WTC11 (cell line): Measurements from ENCODE around the gene LAPTM5. TPM values are rescaled to one million over a fixed set of nuclear protein-coding genes. Genes with fewer than 3 reads are reported as not detected.

Source experiments
- ATAC-seq: fragments of 200-7000 bp; cut with Tn5 transposase; 2 replicates; pipeline ENCODE4 v1.10.0; 2021; ENCODE audit warnings: mild to moderate bottlenecking, moderate library complexity
- CTCF ChIA-PET: fragments of 300-600 bp; sonication (Branson Sonifier 250); formaldehyde crosslinking; loops from one replicate; lab custom pipeline; 2021; ENCODE audit warnings: antibody characterized with exemption; lab: Charles Lee
- POLR2A ChIA-PET: fragments of 350-600 bp; sonication (Branson Sonifier 250); formaldehyde crosslinking; loops from one replicate; lab custom pipeline; 2021; ENCODE audit warnings: antibody characterized with exemption; lab: Charles Lee
- DNase-seq: peaks from one replicate; pipeline ENCODE4 v3.0.0; 2021; ENCODE audit warnings: low spot score
- H3K27ac Mint-ChIP-seq: 2 replicates; pipeline ENCODE4 v1.8.0; 2021; ENCODE audit warnings: mixed read lengths
- H3K27me3 Mint-ChIP-seq: 2 replicates; pipeline ENCODE4 v1.8.0; 2021; ENCODE audit warnings: low read depth, mild to moderate bottlenecking, moderate library complexity, mixed read lengths
- H3K36me3 Mint-ChIP-seq: 2 replicates; pipeline ENCODE4 v1.8.0; 2021; ENCODE audit warnings: mixed read lengths
- H3K4me1 Mint-ChIP-seq: 2 replicates; pipeline ENCODE4 v1.8.0; 2022; ENCODE audit warnings: mixed read lengths
- H3K4me3 Mint-ChIP-seq: 2 replicates; pipeline ENCODE4 v1.8.0; 2021; ENCODE audit warnings: mild to moderate bottlenecking, moderate library complexity, mixed read lengths
- H3K9me3 Mint-ChIP-seq: 2 replicates; pipeline ENCODE4 v1.8.0; 2021; ENCODE audit warnings: mixed read lengths
- ATF1 ChIP-seq: sonication (generic); formaldehyde crosslinking; IDR thresholded peaks from 2 replicates; pipeline ENCODE4 v1.8.1; 2023; ENCODE audit warnings: mild to moderate bottlenecking, moderate library complexity, missing genetic modification reagents
- CBFB ChIP-seq: sonication (generic); formaldehyde crosslinking; IDR thresholded peaks from 2 replicates; pipeline ENCODE4 v1.8.1; 2022; ENCODE audit warnings: mild to moderate bottlenecking, low read depth, missing genetic modification reagents
- ESRRA ChIP-seq: sonication (generic); formaldehyde crosslinking; IDR thresholded peaks from 2 replicates; pipeline ENCODE4 v1.8.1; 2022; ENCODE audit warnings: mild to moderate bottlenecking, missing genetic modification reagents, borderline replicate concordance
- FOXK1 ChIP-seq: sonication (generic); formaldehyde crosslinking; IDR thresholded peaks from 2 replicates; pipeline ENCODE4 v1.8.0; 2022; ENCODE audit warnings: mild to moderate bottlenecking, moderate library complexity, missing genetic modification reagents
- FOXP1 ChIP-seq: sonication (generic); formaldehyde crosslinking; IDR thresholded peaks from 2 replicates; pipeline ENCODE4 v1.8.0; 2022; ENCODE audit warnings: missing genetic modification reagents, mild to moderate bottlenecking, moderate library complexity, borderline replicate concordance
- KAT7 ChIP-seq: sonication (generic); formaldehyde crosslinking; IDR thresholded peaks from 2 replicates; pipeline ENCODE4 v1.8.1; 2023; ENCODE audit warnings: missing genetic modification reagents, mild to moderate bottlenecking, borderline replicate concordance
- NFATC4 ChIP-seq: fragments of 250-450 bp; sonication (Bioruptor Pico); IDR thresholded peaks from 2 replicates; pipeline ENCODE4 v1.9.0; 2021; ENCODE audit warnings: mild to moderate bottlenecking
- NFYB ChIP-seq: sonication (generic); formaldehyde crosslinking; conservative IDR thresholded peaks from 2 replicates; pipeline ENCODE4 v1.8.0; 2022; ENCODE audit warnings: low read depth, missing genetic modification reagents
- PRRX2 ChIP-seq: fragments of 250-450 bp; sonication (Bioruptor Pico); IDR thresholded peaks from 2 replicates; pipeline ENCODE4 v1.8.0; 2021; ENCODE audit warnings: mild to moderate bottlenecking
- RELA ChIP-seq: sonication (generic); formaldehyde crosslinking; IDR thresholded peaks from 2 replicates; pipeline ENCODE4 v1.8.1; 2022; ENCODE audit warnings: missing genetic modification reagents, mild to moderate bottlenecking, borderline replicate concordance
- SP1 ChIP-seq: sonication (generic); formaldehyde crosslinking; conservative IDR thresholded peaks from 2 replicates; pipeline ENCODE4 v1.8.1; 2022; ENCODE audit warnings: missing genetic modification reagents
- TCF7 ChIP-seq: sonication (generic); formaldehyde crosslinking; IDR thresholded peaks from 2 replicates; pipeline ENCODE4 v1.8.0; 2022; ENCODE audit warnings: mild to moderate bottlenecking, low read depth, missing genetic modification reagents, moderate library complexity
- TEAD1 ChIP-seq: sonication (generic); formaldehyde crosslinking; IDR thresholded peaks from 2 replicates; pipeline ENCODE4 v1.8.0; 2022; ENCODE audit warnings: mild to moderate bottlenecking, missing genetic modification reagents
- ZBTB21 ChIP-seq: sonication (generic); formaldehyde crosslinking; IDR thresholded peaks from 2 replicates; pipeline ENCODE4 v1.8.1; 2023; ENCODE audit warnings: mild to moderate bottlenecking, missing genetic modification reagents, borderline replicate concordance
- ZNF121 ChIP-seq: sonication (generic); formaldehyde crosslinking; IDR thresholded peaks from 2 replicates; pipeline ENCODE4 v1.8.0; 2023; ENCODE audit warnings: missing genetic modification reagents
- ZNF671 ChIP-seq: fragments of 250-450 bp; sonication (Bioruptor Pico); IDR thresholded peaks from 2 replicates; pipeline ENCODE4 v1.8.0; 2021; ENCODE audit warnings: mild to moderate bottlenecking
- total RNA-seq: library from RNA; stranded (reverse); gene quantifications from 3 replicates; pipeline ENCODE4 v1.2.3, GENCODE V29; 2021
- TF ChIP-seq, protein P1 (sequence below): fragments of 250-450 bp; sonication (Bioruptor Pico); IDR thresholded peaks from 2 replicates; pipeline ENCODE4 v2.1.2; 2022; ENCODE audit warnings: mild to moderate bottlenecking, moderate library complexity
- TF ChIP-seq, protein P2 (sequence below): sonication (generic); formaldehyde crosslinking; IDR thresholded peaks from 2 replicates; pipeline ENCODE4 v1.8.1; 2023; ENCODE audit warnings: mild to moderate bottlenecking, missing genetic modification reagents, moderate library complexity
- TF ChIP-seq, protein P3 (sequence below): sonication (generic); formaldehyde crosslinking; IDR thresholded peaks from 2 replicates; pipeline ENCODE4 v1.8.0; 2022; ENCODE audit warnings: missing genetic modification reagents
- TF ChIP-seq, protein P4 (sequence below): sonication (generic); formaldehyde crosslinking; IDR thresholded peaks from 2 replicates; pipeline ENCODE4 v1.8.1; 2023; ENCODE audit warnings: mild to moderate bottlenecking, missing genetic modification reagents
- TF ChIP-seq, protein P5 (sequence below): fragments of 250-450 bp; sonication (Bioruptor Pico); IDR thresholded peaks from 2 replicates; pipeline ENCODE4 v1.9.0; 2021; ENCODE audit warnings: mild to moderate bottlenecking
- TF ChIP-seq, protein P6 (sequence below): sonication (generic); formaldehyde crosslinking; IDR thresholded peaks from 2 replicates; pipeline ENCODE4 v1.8.1; 2022; ENCODE audit warnings: mild to moderate bottlenecking, missing genetic modification reagents, moderate library complexity, borderline replicate concordance

LAPTM5 gene
- total RNA-seq, 1 experiment from 2014 or later, result 1.3 TPM

DNA sequence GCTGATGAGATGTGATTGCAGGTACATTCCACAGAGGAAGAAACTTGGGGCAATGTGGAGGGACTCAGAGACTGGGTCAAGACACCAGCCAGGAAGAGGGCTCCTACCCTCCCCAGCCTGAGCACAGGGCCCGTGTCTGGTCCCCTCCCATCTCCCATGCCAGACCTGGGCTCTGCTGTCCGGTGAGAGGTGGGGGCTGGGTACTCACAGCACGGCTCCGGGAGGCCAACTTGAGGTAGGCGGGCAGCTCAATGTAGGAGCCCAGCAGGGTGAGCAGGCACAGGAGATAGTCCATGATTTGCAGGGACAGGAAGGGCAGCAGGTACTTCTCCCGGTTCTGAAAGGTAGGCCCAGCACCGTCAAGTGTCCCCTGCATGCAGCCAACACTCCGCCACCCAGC is 18.0 kb downstream of the LAPTM5 start:
- Mint-ChIP-seq H3K27me3 (no peaks in the 10 kb centered on the region), H3K9me3 (no peaks in the 10 kb centered on the region), H3K36me3 (no peaks in the 10 kb centered on the region), H3K27ac (no peak overlapping the region), H3K4me3 (no peak overlapping the region), H3K4me1 (peaks cover 14% of the 10 kb centered on the region)
- ChIA-PET POLR2A (no interaction called here), CTCF (interaction anchor here (0.8 kb wide), 1 partner anchor 22 kb away, joined by 3 read pairs; no protein-coding TSS in a partner anchor)
- DNase-seq, result no peak
- no peak for TF ChIP-seq PRRX2 (CRISPR knock-in tag)
- TF ChIP-seq ATF1 (CRISPR knock-in tag), result no peak
- TF ChIP-seq TEAD1 (CRISPR knock-in tag), result no peak
- TF ChIP-seq NFYB (CRISPR knock-in tag), result no peak
- TF ChIP-seq, protein P1, sequence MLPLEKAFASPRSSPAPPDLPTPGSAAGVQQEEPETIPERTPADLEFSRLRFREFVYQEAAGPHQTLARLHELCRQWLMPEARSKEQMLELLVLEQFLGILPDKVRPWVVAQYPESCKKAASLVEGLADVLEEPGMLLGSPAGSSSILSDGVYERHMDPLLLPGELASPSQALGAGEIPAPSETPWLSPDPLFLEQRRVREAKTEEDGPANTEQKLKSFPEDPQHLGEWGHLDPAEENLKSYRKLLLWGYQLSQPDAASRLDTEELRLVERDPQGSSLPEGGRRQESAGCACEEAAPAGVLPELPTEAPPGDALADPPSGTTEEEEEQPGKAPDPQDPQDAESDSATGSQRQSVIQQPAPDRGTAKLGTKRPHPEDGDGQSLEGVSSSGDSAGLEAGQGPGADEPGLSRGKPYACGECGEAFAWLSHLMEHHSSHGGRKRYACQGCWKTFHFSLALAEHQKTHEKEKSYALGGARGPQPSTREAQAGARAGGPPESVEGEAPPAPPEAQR (CRISPR knock-in tag), result no peak
- TF ChIP-seq FOXP1, result no peak
- TF ChIP-seq SP1, result no peak
- TF ChIP-seq FOXK1 (CRISPR knock-in tag), result no peak
- TF ChIP-seq, protein P2, sequence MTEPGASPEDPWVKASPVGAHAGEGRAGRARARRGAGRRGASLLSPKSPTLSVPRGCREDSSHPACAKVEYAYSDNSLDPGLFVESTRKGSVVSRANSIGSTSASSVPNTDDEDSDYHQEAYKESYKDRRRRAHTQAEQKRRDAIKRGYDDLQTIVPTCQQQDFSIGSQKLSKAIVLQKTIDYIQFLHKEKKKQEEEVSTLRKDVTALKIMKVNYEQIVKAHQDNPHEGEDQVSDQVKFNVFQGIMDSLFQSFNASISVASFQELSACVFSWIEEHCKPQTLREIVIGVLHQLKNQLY (CRISPR knock-in tag), result no peak
- TF ChIP-seq ESRRA (CRISPR knock-in tag), result no peak
- no peak for TF ChIP-seq RELA (CRISPR knock-in tag)
- no peak for TF ChIP-seq ZNF121
- TF ChIP-seq ZNF671 (CRISPR knock-in tag), result no peak
- TF ChIP-seq, protein P3, sequence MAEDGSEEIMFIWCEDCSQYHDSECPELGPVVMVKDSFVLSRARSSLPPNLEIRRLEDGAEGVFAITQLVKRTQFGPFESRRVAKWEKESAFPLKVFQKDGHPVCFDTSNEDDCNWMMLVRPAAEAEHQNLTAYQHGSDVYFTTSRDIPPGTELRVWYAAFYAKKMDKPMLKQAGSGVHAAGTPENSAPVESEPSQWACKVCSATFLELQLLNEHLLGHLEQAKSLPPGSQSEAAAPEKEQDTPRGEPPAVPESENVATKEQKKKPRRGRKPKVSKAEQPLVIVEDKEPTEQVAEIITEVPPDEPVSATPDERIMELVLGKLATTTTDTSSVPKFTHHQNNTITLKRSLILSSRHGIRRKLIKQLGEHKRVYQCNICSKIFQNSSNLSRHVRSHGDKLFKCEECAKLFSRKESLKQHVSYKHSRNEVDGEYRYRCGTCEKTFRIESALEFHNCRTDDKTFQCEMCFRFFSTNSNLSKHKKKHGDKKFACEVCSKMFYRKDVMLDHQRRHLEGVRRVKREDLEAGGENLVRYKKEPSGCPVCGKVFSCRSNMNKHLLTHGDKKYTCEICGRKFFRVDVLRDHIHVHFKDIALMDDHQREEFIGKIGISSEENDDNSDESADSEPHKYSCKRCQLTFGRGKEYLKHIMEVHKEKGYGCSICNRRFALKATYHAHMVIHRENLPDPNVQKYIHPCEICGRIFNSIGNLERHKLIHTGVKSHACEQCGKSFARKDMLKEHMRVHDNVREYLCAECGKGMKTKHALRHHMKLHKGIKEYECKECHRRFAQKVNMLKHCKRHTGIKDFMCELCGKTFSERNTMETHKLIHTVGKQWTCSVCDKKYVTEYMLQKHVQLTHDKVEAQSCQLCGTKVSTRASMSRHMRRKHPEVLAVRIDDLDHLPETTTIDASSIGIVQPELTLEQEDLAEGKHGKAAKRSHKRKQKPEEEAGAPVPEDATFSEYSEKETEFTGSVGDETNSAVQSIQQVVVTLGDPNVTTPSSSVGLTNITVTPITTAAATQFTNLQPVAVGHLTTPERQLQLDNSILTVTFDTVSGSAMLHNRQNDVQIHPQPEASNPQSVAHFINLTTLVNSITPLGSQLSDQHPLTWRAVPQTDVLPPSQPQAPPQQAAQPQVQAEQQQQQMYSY (CRISPR knock-in tag), result no peak
- ATAC-seq, result no peak

DNA sequence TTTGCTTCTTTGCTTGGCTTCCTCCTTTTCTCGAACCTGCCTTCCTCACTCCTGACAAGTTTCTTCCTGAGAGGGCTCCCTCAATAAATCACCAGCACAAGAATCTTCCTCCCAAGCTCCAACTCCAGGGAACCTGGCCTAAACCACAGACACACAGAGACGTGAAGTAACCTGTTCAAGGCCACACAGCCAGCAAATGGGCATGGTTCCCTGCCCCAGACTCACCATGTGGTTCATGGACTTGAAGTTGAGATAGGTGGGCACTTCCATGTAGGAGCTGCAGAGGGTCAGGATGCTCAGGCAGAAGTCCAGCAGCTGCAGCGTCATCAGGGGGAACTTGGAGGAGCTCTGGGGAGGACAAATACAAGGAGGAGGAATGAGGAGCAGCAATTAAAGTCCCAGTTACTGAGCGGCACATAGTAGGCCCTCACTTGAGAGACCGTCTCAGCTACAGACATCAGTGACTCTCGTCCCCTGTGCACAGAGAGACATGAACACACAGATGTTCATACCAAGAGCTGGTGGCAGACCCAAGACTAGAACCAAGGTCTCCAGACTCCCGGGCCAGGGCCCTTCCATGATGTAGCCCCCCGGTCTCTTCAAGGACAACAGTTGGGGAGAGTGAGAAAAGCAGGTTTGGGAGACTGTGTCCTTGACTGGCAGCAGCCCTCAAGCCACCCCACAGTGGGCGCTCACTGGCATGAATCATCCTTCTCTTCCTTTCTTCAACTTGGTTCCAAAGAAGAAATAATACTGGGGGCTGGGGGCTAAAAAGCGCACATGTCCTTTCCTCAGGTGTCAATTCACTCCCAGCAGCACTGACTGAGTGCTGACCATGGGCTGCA is 18.6 kb downstream of the LAPTM5 start:
- ATAC-seq, result no peak
- TF ChIP-seq, protein P4, sequence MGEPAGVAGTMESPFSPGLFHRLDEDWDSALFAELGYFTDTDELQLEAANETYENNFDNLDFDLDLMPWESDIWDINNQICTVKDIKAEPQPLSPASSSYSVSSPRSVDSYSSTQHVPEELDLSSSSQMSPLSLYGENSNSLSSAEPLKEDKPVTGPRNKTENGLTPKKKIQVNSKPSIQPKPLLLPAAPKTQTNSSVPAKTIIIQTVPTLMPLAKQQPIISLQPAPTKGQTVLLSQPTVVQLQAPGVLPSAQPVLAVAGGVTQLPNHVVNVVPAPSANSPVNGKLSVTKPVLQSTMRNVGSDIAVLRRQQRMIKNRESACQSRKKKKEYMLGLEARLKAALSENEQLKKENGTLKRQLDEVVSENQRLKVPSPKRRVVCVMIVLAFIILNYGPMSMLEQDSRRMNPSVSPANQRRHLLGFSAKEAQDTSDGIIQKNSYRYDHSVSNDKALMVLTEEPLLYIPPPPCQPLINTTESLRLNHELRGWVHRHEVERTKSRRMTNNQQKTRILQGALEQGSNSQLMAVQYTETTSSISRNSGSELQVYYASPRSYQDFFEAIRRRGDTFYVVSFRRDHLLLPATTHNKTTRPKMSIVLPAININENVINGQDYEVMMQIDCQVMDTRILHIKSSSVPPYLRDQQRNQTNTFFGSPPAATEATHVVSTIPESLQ (CRISPR knock-in tag), result no peak
- TF ChIP-seq, protein P5, sequence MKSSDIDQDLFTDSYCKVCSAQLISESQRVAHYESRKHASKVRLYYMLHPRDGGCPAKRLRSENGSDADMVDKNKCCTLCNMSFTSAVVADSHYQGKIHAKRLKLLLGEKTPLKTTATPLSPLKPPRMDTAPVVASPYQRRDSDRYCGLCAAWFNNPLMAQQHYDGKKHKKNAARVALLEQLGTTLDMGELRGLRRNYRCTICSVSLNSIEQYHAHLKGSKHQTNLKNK (CRISPR knock-in tag), result no peak
- no peak for TF ChIP-seq TCF7
- TF ChIP-seq FOXP1, result no peak
- TF ChIP-seq FOXK1 (CRISPR knock-in tag), result no peak
- no peak for TF ChIP-seq KAT7 (CRISPR knock-in tag)
- TF ChIP-seq, protein P6, sequence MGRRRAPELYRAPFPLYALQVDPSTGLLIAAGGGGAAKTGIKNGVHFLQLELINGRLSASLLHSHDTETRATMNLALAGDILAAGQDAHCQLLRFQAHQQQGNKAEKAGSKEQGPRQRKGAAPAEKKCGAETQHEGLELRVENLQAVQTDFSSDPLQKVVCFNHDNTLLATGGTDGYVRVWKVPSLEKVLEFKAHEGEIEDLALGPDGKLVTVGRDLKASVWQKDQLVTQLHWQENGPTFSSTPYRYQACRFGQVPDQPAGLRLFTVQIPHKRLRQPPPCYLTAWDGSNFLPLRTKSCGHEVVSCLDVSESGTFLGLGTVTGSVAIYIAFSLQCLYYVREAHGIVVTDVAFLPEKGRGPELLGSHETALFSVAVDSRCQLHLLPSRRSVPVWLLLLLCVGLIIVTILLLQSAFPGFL (CRISPR knock-in tag), result no peak
- no peak for TF ChIP-seq CBFB
- TF ChIP-seq NFATC4, result no peak
- TF ChIP-seq ATF1 (CRISPR knock-in tag), result no peak
- no peak for TF ChIP-seq ZBTB21 (CRISPR knock-in tag)
- CTCF ChIA-PET, result interaction anchor here (0.6 to 1.4 kb wide), 4 partner anchors 8 to 172 kb away, joined by 3 to 5 read pairs (median 3); no protein-coding TSS in a partner anchor
- POLR2A ChIA-PET, result no interaction called here
- Mint-ChIP-seq H3K9me3 (no peaks in the 10 kb centered on the region), H3K4me3 (no peak overlapping the region), H3K36me3 (no peaks in the 10 kb centered on the region), H3K4me1 (peaks cover 14% of the 10 kb centered on the region), H3K27ac (no peak overlapping the region; the same call in 1 of the 2 replicates), H3K27me3 (no peaks in the 10 kb centered on the region)
- DNase-seq, result no peak
